NCI-H146 treated with DMSO at 0.1 percent for 48 hours (cell line): ENCODE data around the gene NFILZ.

Experiments
- DNase-seq: peaks from one replicate; lab custom pipeline; 2025; ENCODE audit not compliant: unreplicated experiment; lab: John Stamatoyannopoulos, UW

The NFILZ gene

DNA sequence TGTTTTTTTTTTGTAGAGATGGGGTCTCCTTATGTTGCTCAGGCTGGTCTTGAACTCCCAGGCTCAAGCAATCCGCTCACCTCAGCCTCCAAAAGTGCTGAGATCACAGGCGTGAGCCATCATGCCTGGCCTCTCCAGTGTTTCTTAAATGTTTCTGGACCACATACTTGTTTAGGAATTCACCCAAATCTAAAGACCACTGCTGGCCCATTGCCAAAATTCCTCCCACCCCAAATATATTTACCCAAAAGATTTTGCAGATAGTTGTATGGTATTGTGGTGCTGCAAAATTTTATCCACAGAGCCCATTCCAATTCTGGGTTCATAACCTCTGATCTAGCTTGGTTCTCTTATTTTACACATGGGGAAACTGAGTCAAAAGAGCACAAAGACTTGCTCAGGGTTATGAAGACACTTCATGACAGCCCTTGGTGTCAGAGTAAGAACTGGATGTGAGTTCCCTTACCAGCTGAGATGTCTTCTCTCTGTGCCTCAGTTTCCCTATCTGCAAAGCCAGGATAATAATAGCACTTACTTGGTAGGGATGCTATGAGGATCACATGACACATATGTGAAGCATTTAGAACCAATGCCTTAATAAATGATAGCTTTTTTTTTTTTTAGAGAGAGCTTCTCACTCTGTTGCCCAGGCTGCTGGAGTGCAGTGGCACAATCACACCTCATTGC lies 10.9 kb downstream of the NFILZ start:
- no peak for DNase-seq

DNA sequence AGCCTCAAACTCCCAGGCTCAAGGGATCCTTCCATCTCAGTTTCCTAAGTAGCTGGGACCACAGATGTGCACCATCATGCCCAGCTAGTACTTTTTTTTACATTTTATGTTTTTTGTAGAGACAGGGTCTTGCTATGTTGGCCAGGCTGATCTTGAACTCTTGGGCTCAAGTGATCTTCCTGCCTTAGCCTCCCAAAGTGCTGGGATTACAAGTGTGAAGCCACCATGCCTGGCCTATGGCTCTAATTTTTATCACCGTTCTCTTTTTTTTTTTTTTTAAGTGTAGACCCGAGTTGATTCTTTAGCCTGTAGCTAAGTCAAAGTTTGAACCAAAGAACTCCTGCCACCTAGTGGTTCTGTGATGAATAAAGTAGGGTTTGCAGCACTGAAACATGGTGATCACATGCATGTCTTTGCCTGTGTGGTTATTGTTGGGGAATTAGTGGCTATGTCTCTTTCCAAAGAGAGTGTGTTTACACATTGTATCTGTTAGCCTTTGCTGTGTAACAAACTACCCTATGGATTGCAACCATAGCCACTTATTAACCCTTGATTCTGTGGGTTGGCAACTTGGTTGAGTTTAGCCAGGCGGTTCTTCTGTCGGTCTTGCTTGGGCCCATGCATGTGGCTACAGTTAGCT lies 11.6 kb downstream of the NFILZ start:
- no peak for DNase-seq

DNA sequence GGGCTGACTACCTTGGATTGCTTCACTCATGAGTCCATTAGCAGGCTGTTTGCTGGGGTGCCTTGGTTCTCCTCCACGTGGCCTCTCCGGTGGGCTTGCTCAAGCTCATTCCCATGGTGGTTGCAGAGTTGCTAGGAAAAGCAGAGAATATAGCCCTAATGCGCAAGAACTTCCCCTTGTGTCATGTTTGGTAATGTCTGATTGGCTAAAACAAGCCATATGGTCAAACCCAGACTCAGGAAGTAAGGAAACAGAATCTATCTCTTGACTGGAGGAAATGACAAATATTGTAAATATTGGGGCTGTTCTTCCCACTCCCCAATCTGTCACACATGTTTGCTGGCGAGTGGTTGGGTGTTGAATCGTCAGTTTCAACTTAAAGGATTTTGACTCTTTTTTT lies 12.1 kb downstream of the NFILZ start:
- DNase-seq = no peak

DNA sequence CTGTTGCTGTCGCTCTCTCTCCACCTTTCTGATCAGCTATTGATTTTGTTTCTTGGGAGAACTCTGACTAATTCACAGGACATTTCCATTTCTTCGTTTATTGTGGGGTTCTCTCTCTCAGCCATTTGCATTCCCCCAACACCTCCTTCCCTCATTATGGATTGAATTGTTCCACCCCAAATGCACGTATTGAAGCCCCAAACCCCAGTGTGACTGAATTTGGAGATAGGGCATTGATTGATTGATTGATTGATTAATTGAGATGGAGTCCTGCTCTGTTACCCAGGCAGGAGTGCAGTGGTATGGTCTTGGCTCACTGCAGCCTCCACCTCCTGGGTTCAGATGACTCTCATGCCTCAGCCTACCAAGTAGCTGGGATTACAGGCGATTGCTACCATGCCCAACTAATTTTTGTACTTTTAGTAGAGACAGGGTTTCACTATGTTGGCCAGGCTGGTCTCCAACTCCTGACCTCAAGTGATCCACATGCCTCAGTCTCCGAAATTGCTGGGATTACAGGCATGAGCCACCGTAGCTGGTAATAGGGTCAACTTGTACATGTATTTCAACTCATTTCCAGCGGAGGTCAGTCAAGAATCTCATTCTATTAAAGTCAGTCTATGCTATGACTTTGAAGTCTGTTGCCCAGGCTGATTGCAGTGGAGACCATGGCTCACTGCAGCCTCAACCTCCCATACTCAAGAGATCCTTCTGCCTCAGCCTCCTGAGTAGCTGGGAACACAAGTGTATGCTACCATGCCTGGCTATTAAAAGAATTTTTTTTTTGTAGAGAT lies 13.6 kb downstream of the NFILZ start:
- no peak for DNase-seq

GRCh38 chr19:8648240-8648639 lies 17.8 kb downstream of the NFILZ start:
- DNase-seq = no peak

GRCh38 chr19:8654591-8655339 lies 24.3 kb downstream of the NFILZ start:
- no peak for DNase-seq

DNA sequence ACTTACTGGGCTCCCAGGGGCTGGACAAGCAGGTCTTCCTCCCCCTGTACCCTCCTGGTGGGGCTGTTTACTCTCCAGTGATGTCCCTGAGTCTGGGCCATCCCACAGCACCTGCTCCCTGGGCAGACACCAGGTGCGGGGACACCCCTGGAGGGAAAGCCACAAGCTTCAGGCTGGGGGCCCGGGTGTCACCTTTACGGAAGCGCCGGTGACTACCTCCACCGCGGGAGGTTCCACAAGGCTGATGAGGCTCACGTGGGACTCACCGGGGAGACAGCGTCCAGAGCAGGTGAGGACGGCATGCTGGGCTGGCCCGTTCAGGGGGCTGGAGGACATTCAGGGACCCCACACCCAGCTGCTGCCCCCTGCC lies 24.9 kb downstream of the NFILZ start:
- DNase-seq = no peak

GRCh38 chr19:8657869-8658268 lies 27.4 kb downstream of the NFILZ start:
- no peak for DNase-seq

DNA sequence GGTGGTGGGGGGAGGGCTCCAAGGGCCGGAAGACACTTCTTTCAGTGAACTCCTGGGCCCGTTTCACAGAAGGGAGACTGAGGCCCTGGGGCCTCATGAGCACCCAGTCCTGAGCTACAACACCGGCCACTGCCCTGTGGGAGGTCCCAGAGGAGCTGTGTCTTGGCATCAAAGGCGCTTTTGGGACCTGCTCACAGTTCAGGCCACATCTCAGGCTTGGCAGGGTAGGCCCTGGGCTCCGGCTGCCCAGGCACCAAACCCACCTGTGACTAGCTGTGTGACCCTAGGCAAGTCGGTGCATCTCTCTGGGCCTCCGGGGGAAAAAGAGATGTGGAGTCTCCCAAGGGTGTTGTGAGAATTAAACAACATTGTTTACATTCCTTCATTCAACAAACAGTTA lies 29.5 kb downstream of the NFILZ start:
- no peak for DNase-seq

- DNase-seq = no peak
Measured at GRCh38 chr19:8662263-8662662, 31.8 kb downstream of the NFILZ start.

DNA sequence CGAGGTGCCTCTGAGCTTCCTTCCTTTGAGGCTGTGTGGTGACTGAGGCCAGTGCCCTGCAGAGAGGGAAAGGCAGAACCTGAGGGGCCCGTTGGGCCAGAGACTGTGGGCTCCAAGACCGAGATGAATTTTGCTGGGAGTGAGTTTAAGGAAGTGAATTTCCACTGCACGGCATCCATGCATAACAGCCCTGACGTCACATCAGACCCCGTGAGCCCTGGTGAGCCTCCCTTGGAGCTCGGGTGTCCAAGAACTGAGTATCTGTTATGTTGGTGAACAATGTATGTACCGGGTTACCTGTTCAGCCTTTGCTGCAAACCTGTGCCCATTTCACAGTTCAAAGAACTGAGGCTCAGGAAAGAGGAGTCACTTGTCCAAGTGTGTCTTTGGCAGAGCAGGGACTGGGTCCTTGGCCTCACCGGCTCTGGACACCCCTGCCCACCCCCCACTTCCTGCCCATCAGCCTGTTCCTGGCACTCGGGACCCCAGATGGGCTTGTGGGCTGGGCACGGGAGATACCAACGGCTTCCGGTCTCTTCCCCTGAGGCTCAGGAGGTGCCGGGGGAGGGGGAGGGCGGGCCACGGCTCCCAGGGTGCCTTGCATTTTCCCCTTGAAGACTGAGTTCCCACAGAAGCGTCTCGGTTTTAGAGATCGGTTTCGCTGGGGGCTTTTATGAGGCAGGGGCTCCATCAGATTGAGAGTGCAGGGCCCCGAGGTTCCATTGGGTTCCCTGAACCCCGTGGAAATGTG lies 33.7 kb downstream of the NFILZ start:
- no peak for DNase-seq

- no peak for DNase-seq
Measured at GRCh38 chr19:8664671-8665057, 34.2 kb downstream of the NFILZ start.

DNA sequence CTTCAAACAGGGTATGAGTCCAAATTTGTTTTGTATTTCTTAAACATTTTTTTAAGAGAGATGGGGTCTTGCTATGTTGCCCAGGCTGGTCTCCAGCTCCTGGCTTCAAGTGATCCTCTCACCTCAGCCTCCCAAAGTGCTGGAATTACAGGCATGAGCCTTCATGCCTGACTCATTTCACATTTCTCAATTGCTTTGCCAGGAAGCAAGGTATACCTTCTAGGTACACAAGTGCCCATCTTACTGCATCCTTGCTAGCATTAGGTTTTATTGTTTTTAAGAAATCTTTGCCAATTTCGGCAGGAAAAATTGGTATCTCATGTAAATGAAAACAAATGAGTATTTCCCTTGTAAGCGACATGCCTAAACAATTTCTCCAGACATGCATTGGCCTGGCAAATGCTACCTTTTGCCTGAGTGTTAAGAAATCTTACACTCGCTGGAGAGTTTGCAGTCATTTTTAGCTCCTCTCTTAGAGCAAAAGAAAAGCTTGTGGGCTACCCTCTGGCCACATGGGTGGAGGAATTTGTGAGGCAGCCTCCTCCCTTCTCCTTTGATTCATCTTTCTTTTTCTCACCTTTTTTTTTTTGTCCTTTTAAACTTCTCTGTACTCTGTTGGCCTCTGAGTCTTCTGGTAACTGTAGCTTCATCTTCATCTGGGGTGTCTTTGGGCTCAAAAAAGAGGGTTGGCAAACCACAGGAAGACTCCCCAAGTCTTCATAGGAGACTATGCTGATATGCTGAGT lies 35.2 kb downstream of the NFILZ start:
- DNase-seq = no peak

DNA sequence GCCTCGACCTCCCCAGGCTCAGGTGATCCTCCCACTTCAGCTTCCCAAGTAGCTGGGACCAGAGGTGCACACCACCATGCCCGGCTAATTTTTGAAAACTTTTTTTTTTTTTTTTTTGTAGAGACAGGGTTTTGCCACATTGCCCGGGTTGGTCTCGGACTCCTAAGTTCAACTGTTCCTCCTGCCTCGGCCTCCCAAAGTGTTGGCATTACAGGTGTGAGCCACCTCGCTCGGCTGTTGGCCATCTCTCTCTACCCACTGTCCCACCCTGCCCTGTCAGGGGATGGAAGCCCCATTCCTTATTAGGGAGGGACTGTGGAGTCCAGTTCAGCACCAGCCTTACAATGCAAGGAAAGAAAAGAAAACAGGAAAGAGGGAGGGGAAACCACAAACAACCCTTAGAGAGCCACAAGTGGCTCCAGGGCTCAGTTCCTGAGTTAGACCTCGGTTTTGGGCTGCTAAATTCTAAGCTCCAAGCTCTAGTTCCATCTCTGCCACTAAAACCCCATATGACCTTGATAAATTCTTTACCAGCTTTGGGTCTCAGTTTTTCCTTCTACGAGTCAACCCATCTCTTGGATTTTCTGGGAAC lies 36.5 kb downstream of the NFILZ start:
- no peak for DNase-seq

- no peak for DNase-seq
Measured at GRCh38 chr19:8673276-8673891, 43.0 kb downstream of the NFILZ start.

GRCh38 chr19:8675066-8675465 lies 44.6 kb downstream of the NFILZ start:
- DNase-seq = no peak

DNA sequence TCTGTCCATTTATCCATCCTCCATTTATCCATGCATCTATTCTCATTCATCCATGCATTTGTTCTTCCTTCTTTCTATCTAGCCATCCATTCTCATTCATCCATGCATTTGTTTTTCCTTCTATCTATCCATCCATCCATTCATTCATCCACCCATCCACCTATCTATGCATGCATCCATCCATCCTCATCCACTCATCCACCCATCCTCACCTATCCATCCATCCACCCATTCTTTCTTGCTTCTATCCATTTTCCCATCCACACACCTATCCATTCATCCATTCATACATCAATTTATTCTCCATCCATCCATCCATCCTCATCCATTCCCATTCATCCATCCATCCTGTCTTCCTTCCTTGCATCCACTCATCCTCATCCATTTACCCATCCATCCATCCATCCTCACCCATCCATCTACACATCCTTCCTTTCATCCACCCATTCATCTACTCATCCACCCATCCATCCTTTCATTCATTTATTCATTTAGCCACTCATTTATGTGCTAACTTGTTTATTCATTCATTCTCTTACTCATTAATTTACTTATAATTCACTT lies 47.9 kb downstream of the NFILZ start:
- no peak for DNase-seq
